HUES48 (cell line): ENCODE data around the gene GPLD1.

ENCODE experiments used
- H3K27ac ChIP-seq: one replicate; pipeline ENCODE4 v1.7.0; 2013; ENCODE audit warnings: low read depth, low read length, inconsistent platforms
- H3K27me3 ChIP-seq: 2 replicates; pipeline ENCODE4 v1.6.1; 2013; ENCODE audit warnings: mild to moderate bottlenecking, low read length; ENCODE audit not compliant: control insufficient read depth, insufficient read depth
- H3K36me3 ChIP-seq: 2 replicates; pipeline ENCODE4 v1.6.1; 2013; ENCODE audit warnings: low read length; ENCODE audit not compliant: control insufficient read depth, insufficient read depth
- H3K4me1 ChIP-seq: 2 replicates; pipeline ENCODE4 v1.6.1; 2013; ENCODE audit warnings: mild to moderate bottlenecking, low read length; ENCODE audit not compliant: control insufficient read depth, insufficient read depth
- H3K4me3 ChIP-seq: 2 replicates; pipeline ENCODE4 v1.5.1; 2013; ENCODE audit warnings: mild to moderate bottlenecking, low read depth, low read length
- H3K9ac ChIP-seq: 2 replicates; pipeline ENCODE4 v1.6.1; 2013; ENCODE audit warnings: mild to moderate bottlenecking, low read depth, low read length, moderate library complexity
- H3K9me3 ChIP-seq: 2 replicates; pipeline ENCODE4 v1.6.1; 2013; ENCODE audit warnings: low read length; ENCODE audit not compliant: control insufficient read depth, insufficient read depth

The GPLD1 gene

DNA sequence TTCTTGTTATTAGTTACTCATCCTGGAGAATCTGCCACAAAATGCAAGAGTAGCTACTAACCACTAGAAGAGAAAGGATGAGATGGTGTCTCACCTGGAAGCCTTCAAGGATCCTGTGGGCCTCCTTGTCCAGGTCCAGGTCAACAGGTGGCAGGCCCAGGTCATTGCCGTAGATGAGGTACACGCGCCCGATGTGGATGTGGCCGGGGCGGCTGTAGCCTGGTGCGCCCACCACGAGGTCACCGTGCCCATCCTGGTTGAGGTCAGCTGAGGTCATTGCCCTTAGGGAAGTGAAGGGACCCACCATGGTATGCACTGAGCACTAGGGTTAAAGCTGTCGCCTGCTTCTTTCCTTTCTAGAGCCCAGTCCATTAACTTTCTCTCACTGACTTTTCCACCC, 35.5 kb downstream of the GPLD1 start:
- no peaks in the 10 kb centered on the region for H3K9me3 ChIP-seq
- no peak overlapping the region for H3K9ac ChIP-seq
- H3K27me3 ChIP-seq = no peaks in the 10 kb centered on the region
- 0 out of 2 replicates have a peak, but pooled peaks cover 2% of the 10 kb centered on the region for H3K4me1 ChIP-seq
- no peaks in the 10 kb centered on the region for H3K36me3 ChIP-seq
- no peak overlapping the region for H3K27ac ChIP-seq
- H3K4me3 ChIP-seq = no peak overlapping the region

GRCh38 chr6:24451581-24452388, 37.6 kb downstream of the GPLD1 start:
- no peak overlapping the region for H3K4me3 ChIP-seq
- H3K4me1 ChIP-seq = 0 out of 2 replicates have a peak, but pooled peaks cover 2% of the 10 kb centered on the region
- no peak overlapping the region for H3K27ac ChIP-seq

GRCh38 chr6:24448828-24449525, 40.4 kb downstream of the GPLD1 start:
- Histone ChIP-seq H3K9me3 (no peaks in the 10 kb centered on the region), H3K4me1 (no peaks in the 10 kb centered on the region; the same call in 1 of the 2 replicates), H3K36me3 (no peaks in the 10 kb centered on the region)

More at GRCh38 chr6:24451581-24452388, 37.6 kb downstream of the GPLD1 start:
- Histone ChIP-seq H3K9ac (no peak overlapping the region), H3K9me3 (no peaks in the 10 kb centered on the region), H3K36me3 (no peaks in the 10 kb centered on the region), H3K27me3 (no peaks in the 10 kb centered on the region)

DNA sequence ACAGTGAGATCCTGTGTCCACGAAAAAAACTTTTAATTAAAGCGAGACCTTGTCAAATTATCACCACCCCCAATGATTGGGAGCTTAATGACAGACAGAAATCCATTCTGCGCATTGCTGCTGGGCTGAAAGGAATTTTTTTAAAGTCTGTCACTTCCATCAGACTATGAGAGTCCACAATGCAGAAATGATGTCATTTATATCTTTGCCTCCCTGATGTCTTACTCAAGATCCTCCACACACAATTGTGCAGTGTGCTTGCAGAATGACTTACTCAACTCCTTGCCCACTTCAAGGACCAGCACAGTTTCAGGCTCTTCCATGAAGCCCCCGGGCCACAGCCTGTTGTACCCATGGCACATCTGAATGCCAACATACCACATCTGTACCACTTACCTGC, 41.0 kb downstream of the GPLD1 start:
- Histone ChIP-seq H3K27ac (no peak overlapping the region), H3K9me3 (no peaks in the 10 kb centered on the region), H3K36me3 (no peaks in the 10 kb centered on the region), H3K27me3 (no peaks in the 10 kb centered on the region), H3K4me1 (no peaks in the 10 kb centered on the region; the same call in 1 of the 2 replicates), H3K4me3 (no peak overlapping the region), H3K9ac (no peak overlapping the region)

More at GRCh38 chr6:24448828-24449525, 40.4 kb downstream of the GPLD1 start:
- Histone ChIP-seq H3K27me3 (no peaks in the 10 kb centered on the region), H3K9ac (no peak overlapping the region), H3K4me3 (no peak overlapping the region), H3K27ac (no peak overlapping the region)

DNA sequence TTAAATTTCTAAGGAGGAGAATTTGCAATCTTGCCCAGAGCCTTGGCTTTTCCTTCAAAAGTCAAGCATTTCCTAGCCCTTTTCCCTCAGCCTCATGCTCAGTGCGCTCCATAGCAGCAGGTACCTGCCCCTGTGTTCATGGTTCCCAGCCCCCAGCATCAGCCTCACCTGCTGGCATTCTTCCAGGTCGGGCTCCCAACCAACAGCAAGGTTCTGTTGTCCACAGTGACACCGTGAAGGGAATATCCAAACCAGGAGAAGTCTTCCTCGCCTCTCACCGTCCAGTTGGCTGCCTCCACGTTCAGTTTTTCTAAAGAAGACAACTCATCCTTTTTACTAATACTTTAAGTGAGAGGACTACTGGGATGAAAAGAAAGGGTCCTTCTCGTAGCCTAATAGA, 42.7 kb downstream of the GPLD1 start:
- Histone ChIP-seq H3K27ac (no peak overlapping the region), H3K4me3 (no peak overlapping the region), H3K9me3 (no peaks in the 10 kb centered on the region), H3K4me1 (no peaks in the 10 kb centered on the region; the same call in 1 of the 2 replicates), H3K27me3 (no peaks in the 10 kb centered on the region), H3K36me3 (no peaks in the 10 kb centered on the region), H3K9ac (no peak overlapping the region)

- Histone ChIP-seq H3K9me3 (no peaks in the 10 kb centered on the region), H3K4me3 (no peak overlapping the region), H3K36me3 (no peaks in the 10 kb centered on the region), H3K27me3 (no peaks in the 10 kb centered on the region), H3K27ac (no peak overlapping the region), H3K4me1 (no peaks in the 10 kb centered on the region; the same call in 1 of the 2 replicates), H3K9ac (no peak overlapping the region)
These were observed 43.7 kb downstream of the GPLD1 start for GRCh38 chr6:24445704-24446103.

DNA sequence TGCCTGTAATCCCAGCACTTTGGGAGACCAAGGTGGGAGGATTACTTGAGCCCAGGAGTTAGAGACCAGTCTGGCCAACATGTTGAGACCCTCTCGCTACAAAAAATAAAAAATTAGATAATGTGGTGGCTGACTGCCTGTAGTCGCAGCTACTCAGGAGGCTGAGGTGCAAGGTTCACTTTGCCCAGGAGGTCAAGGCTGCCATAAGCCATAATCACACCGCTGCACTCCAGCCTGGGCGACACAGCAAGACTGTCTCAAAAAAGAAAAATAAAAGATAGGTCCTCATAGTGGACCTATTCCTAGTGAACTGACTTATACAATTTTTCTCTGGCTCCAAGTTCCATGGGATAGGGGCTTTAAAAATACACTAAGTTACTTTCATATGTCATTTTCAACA, 44.8 kb downstream of the GPLD1 start:
- no peak overlapping the region for H3K27ac ChIP-seq
- no peak overlapping the region for H3K4me3 ChIP-seq
- no peaks in the 10 kb centered on the region for H3K36me3 ChIP-seq
- no peak overlapping the region for H3K9ac ChIP-seq
- no peaks in the 10 kb centered on the region for H3K27me3 ChIP-seq
- no peaks in the 10 kb centered on the region for H3K9me3 ChIP-seq
- H3K4me1 ChIP-seq = no peaks in the 10 kb centered on the region; the same call in 1 of the 2 replicates

GRCh38 chr6:24441599-24441904, 47.8 kb downstream of the GPLD1 start:
- H3K27me3 ChIP-seq = no peaks in the 10 kb centered on the region
- no peaks in the 10 kb centered on the region for H3K9me3 ChIP-seq
- H3K36me3 ChIP-seq = no peaks in the 10 kb centered on the region
- H3K4me1 ChIP-seq = no peaks in the 10 kb centered on the region; the same call in 1 of the 2 replicates
- no peak overlapping the region for H3K4me3 ChIP-seq
- no peak overlapping the region for H3K9ac ChIP-seq
- H3K27ac ChIP-seq = no peak overlapping the region

GRCh38 chr6:24440897-24441598, 48.3 kb downstream of the GPLD1 start:
- no peak overlapping the region for H3K27ac ChIP-seq

GRCh38 chr6:24439858-24440539, 49.4 kb downstream of the GPLD1 start:
- Histone ChIP-seq H3K27me3 (no peaks in the 10 kb centered on the region), H3K4me3 (no peak overlapping the region), H3K36me3 (no peaks in the 10 kb centered on the region), H3K9ac (no peak overlapping the region), H3K9me3 (no peaks in the 10 kb centered on the region), H3K27ac (no peak overlapping the region), H3K4me1 (no peaks in the 10 kb centered on the region)

More at GRCh38 chr6:24440897-24441598, 48.3 kb downstream of the GPLD1 start:
- no peaks in the 10 kb centered on the region; the same call in 1 of the 2 replicates for H3K4me1 ChIP-seq
- no peak overlapping the region for H3K4me3 ChIP-seq
- H3K9ac ChIP-seq = no peak overlapping the region
- no peaks in the 10 kb centered on the region for H3K36me3 ChIP-seq
- H3K9me3 ChIP-seq = no peaks in the 10 kb centered on the region
- no peaks in the 10 kb centered on the region for H3K27me3 ChIP-seq
